Endothelial cell of umbilical vein (primary cell): ENCODE data around the gene ARHGAP28. TPM values are rescaled to one million over a fixed set of nuclear protein-coding genes. Genes with fewer than 3 reads are reported as not detected.

Source experiments
- BruUV-seq: library from RNA; stranded (reverse); fragments of 400-500 nt; replicated peaks from 2 replicates; lab custom pipeline; 2021; lab: Mats Ljungman, UMichigan
- CTCF ChIA-PET: fragments of 300-600, 350-600 bp; sonication (Branson Sonifier 250); formaldehyde crosslinking; loops from one replicate; lab custom pipeline; 2021; ENCODE audit warnings: antibody characterized with exemption, inconsistent platforms; lab: Charles Lee
- POLR2A ChIA-PET: fragments of 300-600, 350-600 bp; sonication (Branson Sonifier 250); formaldehyde crosslinking; loops from one replicate; lab custom pipeline; 2021; ENCODE audit warnings: antibody characterized with exemption, inconsistent platforms; lab: Charles Lee
- DNase-seq: peaks from one replicate; pipeline ENCODE4 v3.0.0-alpha.2; 2011; ENCODE audit warnings: low read depth, low spot score
- FAIRE-seq: peaks from 2 replicates; lab custom pipeline; 2011; peaks lifted over from hg19 to GRCh38; lab: Jason Lieb, UNC
- H2AFZ ChIP-seq: 2 replicates; pipeline ENCODE4 v1.6.0; 2012; ENCODE audit warnings: low read depth, low read length, control low read depth, inconsistent platforms
- H3K27ac ChIP-seq: 2 replicates; pipeline ENCODE4 v1.5.1; 2011; ENCODE audit warnings: low read depth, mild to moderate bottlenecking, control low read depth, low read length, moderate library complexity; ENCODE audit not compliant: insufficient read depth
- H3K27me3 ChIP-seq, 2 experiments: 2 replicates each; pipeline versions ENCODE4 v1.6.0 to v1.6.1; 2011; ENCODE audit warnings: low read length in 2 of 2, mixed read lengths in 1 of 2; ENCODE audit not compliant: control insufficient read depth in 2 of 2, insufficient read depth in 2 of 2
- H3K36me3 ChIP-seq, 2 experiments: 2 replicates in 1 of 2; 3 replicates in 1 of 2; pipeline ENCODE4 v1.5.1; 2011; ENCODE audit warnings: low read length in 2 of 2, mild to moderate bottlenecking in 1 of 2, moderate library complexity in 1 of 2; ENCODE audit not compliant: control insufficient read depth in 2 of 2, insufficient read depth in 2 of 2; ENCODE audit errors: extremely low read depth in 1 of 2
- H3K4me1 ChIP-seq: 3 replicates; pipeline ENCODE4 v1.5.1; 2011; ENCODE audit warnings: mild to moderate bottlenecking, low read length; ENCODE audit not compliant: control insufficient read depth, insufficient read depth; ENCODE audit errors: extremely low read depth
- H3K4me2 ChIP-seq: 2 replicates; pipeline ENCODE4 v1.6.1; 2011; ENCODE audit warnings: low read length, control low read depth, mixed read lengths; ENCODE audit not compliant: insufficient read depth
- H3K4me3 ChIP-seq, 3 experiments: fragments of 200-600 bp in 1 of 3; sonication (generic), shearing (Covaris generic) in 1 of 3; replicated peaks in 1 of 3; 2 replicates each; pipeline ENCODE4 v1.5.1; 2011 to 2016; ENCODE audit warnings: control low read depth in 3 of 3, low read length in 3 of 3, mild to moderate bottlenecking in 2 of 3, inconsistent platforms in 1 of 3, low read depth in 1 of 3, moderate library complexity in 1 of 3; ENCODE audit not compliant: insufficient read depth in 1 of 3
- H3K79me2 ChIP-seq: 2 replicates; pipeline ENCODE4 v1.6.0; 2012; ENCODE audit warnings: low read length, inconsistent platforms; ENCODE audit not compliant: control insufficient read depth, insufficient read depth
- H3K9ac ChIP-seq: replicated peaks from 2 replicates; pipeline ENCODE3; 2011; ENCODE audit warnings: low read length, control low read depth; ENCODE audit not compliant: insufficient read depth; ENCODE audit errors: extremely low read depth
- H3K9me1 ChIP-seq: replicated peaks from 3 replicates; pipeline ENCODE4 v1.6.0; 2011; ENCODE audit warnings: mild to moderate bottlenecking, low read length; ENCODE audit not compliant: control insufficient read depth, insufficient read depth; ENCODE audit errors: extremely low read depth
- H3K9me3 ChIP-seq: replicated peaks from 2 replicates; pipeline ENCODE4 v1.5.1; 2012; ENCODE audit warnings: low read length, inconsistent platforms; ENCODE audit not compliant: control insufficient read depth, insufficient read depth
- H4K20me1 ChIP-seq: replicated peaks from 2 replicates; pipeline ENCODE3; 2011; ENCODE audit warnings: mild to moderate bottlenecking, low read length; ENCODE audit not compliant: control insufficient read depth, insufficient read depth; ENCODE audit errors: extremely low read depth
- EZH2 ChIP-seq: IDR thresholded peaks from 2 replicates; pipeline ENCODE4 v1.6.1; 2012; ENCODE audit warnings: borderline replicate concordance, low read depth, mild to moderate bottlenecking, moderate library complexity, low read length, inconsistent platforms; ENCODE audit not compliant: severe bottlenecking
- FOS ChIP-seq: IDR thresholded peaks from 2 replicates; pipeline ENCODE4 v1.6.1; 2011; ENCODE audit warnings: mild to moderate bottlenecking, low read length, moderate library complexity, borderline replicate concordance; ENCODE audit not compliant: insufficient read depth
- GATA2 ChIP-seq: IDR thresholded peaks from 2 replicates; pipeline ENCODE4 v1.7.0; 2011; ENCODE audit warnings: low read depth, mild to moderate bottlenecking, moderate library complexity, mixed read lengths, low read length; ENCODE audit not compliant: insufficient read length, insufficient read depth
- JUN ChIP-seq: IDR thresholded peaks from 2 replicates; pipeline ENCODE4 v1.6.1; 2011; ENCODE audit warnings: borderline replicate concordance, low read depth; ENCODE audit not compliant: insufficient read length, insufficient read depth
- MYC ChIP-seq: IDR thresholded peaks from one replicate; pipeline ENCODE4 v1.6.1; 2011; ENCODE audit warnings: mild to moderate bottlenecking, low read depth, low read length
- POLR2A ChIP-seq: IDR thresholded peaks from 2 replicates; pipeline ENCODE4 v1.6.1; 2012; ENCODE audit warnings: low read depth, mild to moderate bottlenecking, control low read depth, low read length
- dilution Hi-C: fragments of 300-500 bp; cut with MboI; formaldehyde crosslinking; loops from one replicate; pipeline ENCODE4 v1.15.0; 2019; ENCODE audit warnings: low sequenced_read_pairs; ENCODE audit not compliant: extremely low pct_ligation_motif_present
- intact Hi-C: fragments of 100-400 bp; cut with micrococcal nuclease; formaldehyde crosslinking; loops from one replicate; pipeline ENCODE4 v1.10.0; 2022
- polyA plus RNA-seq, 4 experiments: library from polyadenylated mRNA; depleted of rRNA in 3 of 4; stranded (reverse) in 3 of 4; unstranded in 1 of 4; fragments of >200 nt; gene quantifications; 2 replicates each; pipeline versions ENCODE4 v1.2.1 to v1.2.3, GENCODE V29; 2011 to 2012; ENCODE audit warnings: missing spikeins in 1 of 4
- total RNA-seq: library from RNA; stranded (reverse); gene quantifications from 2 replicates; pipeline ENCODE4 v1.2.3, GENCODE V29; 2021
- TF ChIP-seq, protein P1 (sequence below): IDR thresholded peaks from 2 replicates; pipeline ENCODE4 v1.6.1; 2011; ENCODE audit not compliant: insufficient read depth, insufficient read length
- TF ChIP-seq, protein P2 (sequence below), 2 donors: IDR thresholded peaks; 1 replicate in 1 of 2; 2 replicates in 1 of 2; pipeline ENCODE4 v1.5.1; 2011; ENCODE audit warnings: low read length in 2 of 2, mild to moderate bottlenecking in 2 of 2, moderate library complexity in 2 of 2, control low read depth in 1 of 2, inconsistent platforms in 1 of 2, low read depth in 1 of 2; ENCODE audit not compliant: insufficient read depth in 1 of 2; ENCODE audit errors: extremely low read depth in 1 of 2

ARHGAP28 gene
- total and polyA plus RNA-seq, 2 donors (not counting 3 experiments of a cell fraction or from before 2014, with no cell fraction given): 3.8 to 23.4 TPM

DNA sequence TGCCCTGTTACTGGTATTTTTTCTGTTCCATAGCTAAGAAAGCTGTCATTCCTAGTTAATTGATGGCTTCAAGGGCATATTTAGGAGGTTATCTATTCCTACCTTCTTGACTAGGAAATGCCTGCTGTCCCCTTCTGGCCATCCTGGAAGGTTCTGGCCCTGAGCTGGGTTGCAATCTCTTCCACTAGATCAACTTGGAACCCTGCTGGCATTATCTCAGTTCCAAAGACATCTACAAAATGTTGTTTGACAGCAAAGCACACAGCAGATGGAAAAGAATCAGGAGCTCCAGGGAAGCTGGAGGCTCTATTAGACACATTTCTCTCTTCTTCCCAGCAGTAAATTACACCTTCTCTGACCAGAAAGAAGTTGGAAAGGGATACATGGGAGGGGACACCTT is 192.1 kb downstream of the ARHGAP28 start:
- DNase-seq (no peak), FAIRE-seq (no peak)
- no peaks in the 10 kb centered on the region for H3K4me1 ChIP-seq
- no peaks in the 10 kb centered on the region for H4K20me1 ChIP-seq
- intact Hi-C loops: no loop called here
- no peaks in the 10 kb centered on the region for H3K79me2 ChIP-seq
- no peak overlapping the region for H3K4me3 ChIP-seq
- H3K9ac ChIP-seq: no peak overlapping the region
- POLR2A ChIA-PET: no interaction called here
- H2AFZ ChIP-seq: no peak overlapping the region
- no peak overlapping the region for H3K4me2 ChIP-seq
- dilution Hi-C loops: no loop called here
- no peak for TF ChIP-seq JUN
- TF ChIP-seq, protein P1, sequence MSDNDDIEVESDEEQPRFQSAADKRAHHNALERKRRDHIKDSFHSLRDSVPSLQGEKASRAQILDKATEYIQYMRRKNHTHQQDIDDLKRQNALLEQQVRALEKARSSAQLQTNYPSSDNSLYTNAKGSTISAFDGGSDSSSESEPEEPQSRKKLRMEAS: no peak
- no peak for TF ChIP-seq POLR2A
- no peak for TF ChIP-seq FOS
- TF ChIP-seq EZH2: no peak
- no peak for TF ChIP-seq MYC
- no peak for TF ChIP-seq GATA2
- TF ChIP-seq, protein P2, sequence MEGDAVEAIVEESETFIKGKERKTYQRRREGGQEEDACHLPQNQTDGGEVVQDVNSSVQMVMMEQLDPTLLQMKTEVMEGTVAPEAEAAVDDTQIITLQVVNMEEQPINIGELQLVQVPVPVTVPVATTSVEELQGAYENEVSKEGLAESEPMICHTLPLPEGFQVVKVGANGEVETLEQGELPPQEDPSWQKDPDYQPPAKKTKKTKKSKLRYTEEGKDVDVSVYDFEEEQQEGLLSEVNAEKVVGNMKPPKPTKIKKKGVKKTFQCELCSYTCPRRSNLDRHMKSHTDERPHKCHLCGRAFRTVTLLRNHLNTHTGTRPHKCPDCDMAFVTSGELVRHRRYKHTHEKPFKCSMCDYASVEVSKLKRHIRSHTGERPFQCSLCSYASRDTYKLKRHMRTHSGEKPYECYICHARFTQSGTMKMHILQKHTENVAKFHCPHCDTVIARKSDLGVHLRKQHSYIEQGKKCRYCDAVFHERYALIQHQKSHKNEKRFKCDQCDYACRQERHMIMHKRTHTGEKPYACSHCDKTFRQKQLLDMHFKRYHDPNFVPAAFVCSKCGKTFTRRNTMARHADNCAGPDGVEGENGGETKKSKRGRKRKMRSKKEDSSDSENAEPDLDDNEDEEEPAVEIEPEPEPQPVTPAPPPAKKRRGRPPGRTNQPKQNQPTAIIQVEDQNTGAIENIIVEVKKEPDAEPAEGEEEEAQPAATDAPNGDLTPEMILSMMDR (IDR thresholded peaks at IDR 0.05; ENCODE audit: extremely low read depth in 1 of 2, insufficient read depth in 1 of 2, low read depth in 1 of 2, low read length in 2 of 2): no peak
- H3K36me3 ChIP-seq: no peaks in the 10 kb centered on the region
- no peaks in the 10 kb centered on the region for H3K9me1 ChIP-seq
- CTCF ChIA-PET: interaction anchor here (0.9 to 3.8 kb wide), 4 partner anchors 12 to 254 kb away, joined by 3 to 153 read pairs (median 8); no protein-coding TSS in a partner anchor
- H3K27ac ChIP-seq: no peak overlapping the region
- no peaks in the 10 kb centered on the region for H3K9me3 ChIP-seq
- no TSS peak for BruUV-seq
- H3K27me3 ChIP-seq: no peaks in the 10 kb centered on the region
